Stimulated activated CD4-positive, alpha-beta T cell treated with anti-CD3 and anti-CD28 coated beads, Interleukin-12 subunit alpha, Interleukin-12 subunit beta, amount 100 ng/mL, for 4 hours (primary cell): ENCODE data around the gene PNMA5.
"Not testable (repeated sequence)": the region's sequence is repeated elsewhere in the genome, so short reads cannot be mapped to it uniquely, and the experiment has no call there.

Source experiments
- DNase-seq: peaks from one replicate; pipeline ENCODE4 v3.0.0-alpha.2; 2020

Gene PNMA5

GRCh38 chrX:152993933-152994332 is at the start of gene PNMA5:
Gene PNMA5, minus strand, starts transcription at chrX:152994116. Its CDS starts 2,518 bp downstream, at chrX:152991598.
- DNase-seq, result no peak

- peak; percentile 66 for DNase-seq
Observed at GRCh38 chrX:153032397-153033118, 38.6 kb upstream of the PNMA5 start.

- no peak for DNase-seq
Observed at GRCh38 chrX:153030801-153031200, 36.9 kb upstream of the PNMA5 start.

- DNase-seq, result no peak
Observed at GRCh38 chrX:153029875-153030274, 36.0 kb upstream of the PNMA5 start.

- no peak for DNase-seq
Observed at GRCh38 chrX:153029162-153029561, 35.2 kb upstream of the PNMA5 start.

GRCh38 chrX:153028487-153028886 is 34.6 kb upstream of the PNMA5 start:
- not testable (repeated sequence) for DNase-seq

GRCh38 chrX:153026501-153026900 is 32.6 kb upstream of the PNMA5 start:
- not testable (repeated sequence) for DNase-seq

- DNase-seq, result no peak
Observed at GRCh38 chrX:153019166-153019565, 25.2 kb upstream of the PNMA5 start.

GRCh38 chrX:153017174-153017573 is 23.3 kb upstream of the PNMA5 start:
- not testable (repeated sequence) for DNase-seq

GRCh38 chrX:153004780-153005179 is 10.9 kb upstream of the PNMA5 start:
- no peak for DNase-seq

GRCh38 chrX:153003981-153004380 is 10.1 kb upstream of the PNMA5 start:
- no peak for DNase-seq

- DNase-seq, result not testable (repeated sequence)
Observed at GRCh38 chrX:153002182-153002581, 8.3 kb upstream of the PNMA5 start.

- DNase-seq, result no peak
Observed at GRCh38 chrX:152997337-152997736, 3.4 kb upstream of the PNMA5 start.

GRCh38 chrX:152992115-152992514 is 1.8 kb downstream of the PNMA5 start:
- no peak for DNase-seq

GRCh38 chrX:152991123-152991522 is 2.8 kb downstream of the PNMA5 start:
- DNase-seq, result no peak

GRCh38 chrX:152989292-152989658 is 4.6 kb downstream of the PNMA5 start:
- DNase-seq, result no peak

GRCh38 chrX:152988536-152989291 is 5.2 kb downstream of the PNMA5 start:
- no peak for DNase-seq

GRCh38 chrX:152987801-152988200 is 6.1 kb downstream of the PNMA5 start:
- DNase-seq, result no peak

- not testable (repeated sequence) for DNase-seq
Observed at GRCh38 chrX:152987156-152987555, 6.8 kb downstream of the PNMA5 start.

GRCh38 chrX:152985383-152985782 is 8.5 kb downstream of the PNMA5 start:
- not testable (repeated sequence) for DNase-seq

- DNase-seq, result no peak
Observed at GRCh38 chrX:152968193-152968592, 25.7 kb downstream of the PNMA5 start.

GRCh38 chrX:152960115-152960514 is 33.8 kb downstream of the PNMA5 start:
- no peak for DNase-seq

GRCh38 chrX:152959626-152960025 is 34.3 kb downstream of the PNMA5 start:
- DNase-seq, result no peak
